HG02623 (cell line): Measurements from ENCODE around the gene KCND3.

ENCODE experiments used
- ATAC-seq: cut with Tn5 transposase; IDR thresholded peaks from one replicate; pipeline ENCODE4 v1.9.1; 2021; ENCODE audit warnings: moderate library complexity; ENCODE audit not compliant: unreplicated experiment

Gene KCND3

DNA sequence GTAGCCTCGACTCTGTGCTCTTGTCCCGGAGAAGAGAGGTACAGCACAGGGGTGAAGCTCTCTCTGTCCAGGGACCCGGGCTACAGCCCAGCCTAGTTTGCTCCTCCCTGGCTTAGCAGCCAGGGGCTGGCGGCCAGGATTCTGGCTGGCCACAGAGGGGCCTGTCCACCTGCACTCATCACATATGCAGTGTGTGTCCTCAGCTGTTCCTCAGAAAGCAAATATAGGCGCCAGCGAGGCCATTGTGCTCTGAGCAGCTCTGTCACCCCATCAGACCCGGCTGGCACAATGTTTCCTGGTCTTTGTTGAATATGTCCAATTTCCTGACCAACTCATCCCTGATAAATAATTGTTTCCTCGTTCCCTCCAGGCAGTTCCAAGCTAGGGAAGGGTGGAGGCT, 28.5 kb downstream of the KCND3 start:
- ATAC-seq = no peak

DNA sequence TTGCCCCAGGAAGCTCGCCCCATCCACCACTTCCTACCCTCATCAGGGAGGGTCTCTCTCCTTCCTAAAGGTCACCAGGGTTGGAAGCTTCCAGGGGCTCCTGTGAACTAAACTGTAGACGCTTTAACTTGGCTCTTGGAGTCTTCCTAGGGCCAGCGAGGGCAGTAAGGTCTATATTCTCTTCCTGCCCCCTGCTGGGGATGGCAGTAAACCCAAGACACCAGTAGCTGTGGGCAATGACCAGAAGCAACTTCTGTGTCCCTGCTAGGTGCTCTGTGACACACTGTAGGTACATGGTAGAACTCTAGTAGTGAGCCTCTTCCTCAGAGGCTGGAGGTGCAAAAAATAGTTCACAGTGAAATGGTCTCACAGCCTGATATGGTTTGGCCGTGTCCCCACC, 30.0 kb downstream of the KCND3 start:
- no peak for ATAC-seq

DNA sequence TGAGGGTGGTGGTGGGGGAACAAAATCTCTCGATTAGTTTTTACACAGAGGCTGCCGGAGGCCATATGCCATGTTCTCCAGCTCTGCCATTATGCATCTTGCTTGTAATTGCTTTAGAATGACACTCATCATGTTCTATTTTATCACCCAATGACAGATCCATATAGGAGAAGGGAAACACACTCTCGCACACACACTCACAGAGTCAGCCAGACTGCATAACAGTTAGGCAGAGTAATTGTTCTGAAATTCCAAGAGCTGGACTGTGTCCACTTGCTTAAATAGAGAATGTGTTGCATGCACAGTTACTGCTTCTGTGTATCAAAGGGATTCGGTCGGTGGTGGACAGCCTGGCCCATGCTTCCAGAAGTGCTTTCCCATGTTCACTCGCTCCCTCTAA, 30.6 kb downstream of the KCND3 start:
- no peak for ATAC-seq

DNA sequence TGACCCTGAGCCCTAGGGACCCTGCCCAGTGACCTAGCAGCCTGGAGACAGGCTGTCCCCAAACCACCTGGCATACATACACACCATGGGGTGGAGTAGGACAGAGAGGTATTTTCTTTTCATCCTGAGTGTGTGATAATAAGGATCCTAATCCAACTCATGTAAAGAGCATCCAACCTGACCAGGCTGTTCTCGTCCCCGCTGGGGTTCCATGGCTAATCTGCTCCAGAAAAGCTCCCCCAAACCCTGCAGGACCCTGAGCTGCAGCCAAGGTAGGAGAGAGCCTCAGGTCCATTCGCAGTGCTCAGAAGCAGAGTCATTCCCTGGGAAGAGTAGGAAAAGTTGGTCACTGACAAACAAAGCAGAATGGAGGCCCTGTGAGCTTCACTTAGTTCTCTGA, 31.4 kb downstream of the KCND3 start:
- ATAC-seq = no peak

DNA sequence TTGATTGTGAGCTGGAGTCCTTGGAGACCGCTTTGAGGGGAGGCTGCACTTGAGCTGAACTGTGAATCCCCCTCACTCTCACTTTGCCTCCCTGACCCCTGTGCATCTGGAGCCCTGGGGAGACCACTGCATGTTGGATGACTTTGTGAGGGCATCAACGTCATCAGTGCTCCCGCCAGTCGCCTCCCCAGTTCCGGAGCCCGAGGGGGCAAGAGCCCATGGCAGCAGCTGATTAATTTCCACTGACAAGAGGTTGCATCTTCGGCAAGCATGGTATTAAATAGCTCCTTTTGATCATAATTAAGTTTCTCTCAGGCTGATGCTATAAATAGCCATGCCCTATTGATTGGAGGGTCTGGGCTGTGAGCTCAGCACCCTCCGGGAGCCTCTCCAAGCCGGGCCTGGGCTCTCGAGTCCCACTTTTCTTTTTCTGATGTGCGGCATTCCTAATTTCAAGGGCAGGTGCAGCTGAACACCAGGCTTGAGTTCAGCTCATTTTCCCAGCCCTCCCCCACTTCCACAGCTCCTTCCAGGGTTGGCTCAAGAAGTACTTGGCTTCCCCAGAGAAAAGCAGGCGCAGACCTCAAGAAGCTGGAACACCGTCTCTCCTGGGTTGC, 33.2 kb downstream of the KCND3 start:
- no peak for ATAC-seq

DNA sequence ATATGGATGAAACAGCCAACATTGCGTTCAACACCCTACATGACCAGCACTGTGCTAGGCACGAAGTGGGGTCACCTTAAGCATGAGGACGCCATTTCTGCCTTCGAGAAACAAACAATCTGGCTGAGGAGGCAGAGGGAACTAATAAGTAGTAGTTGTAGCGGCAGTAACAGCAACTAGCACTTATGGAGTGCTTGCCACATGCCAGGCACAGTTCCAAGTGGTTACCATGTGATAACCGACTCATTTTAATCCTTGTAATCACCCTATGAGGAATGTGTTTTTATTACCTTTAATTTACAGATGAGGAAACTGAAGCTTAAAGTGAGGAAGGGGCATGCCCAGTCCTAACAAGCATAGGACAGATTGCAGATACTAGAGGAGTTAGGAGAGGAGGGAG, 33.7 kb downstream of the KCND3 start:
- ATAC-seq = no peak

DNA sequence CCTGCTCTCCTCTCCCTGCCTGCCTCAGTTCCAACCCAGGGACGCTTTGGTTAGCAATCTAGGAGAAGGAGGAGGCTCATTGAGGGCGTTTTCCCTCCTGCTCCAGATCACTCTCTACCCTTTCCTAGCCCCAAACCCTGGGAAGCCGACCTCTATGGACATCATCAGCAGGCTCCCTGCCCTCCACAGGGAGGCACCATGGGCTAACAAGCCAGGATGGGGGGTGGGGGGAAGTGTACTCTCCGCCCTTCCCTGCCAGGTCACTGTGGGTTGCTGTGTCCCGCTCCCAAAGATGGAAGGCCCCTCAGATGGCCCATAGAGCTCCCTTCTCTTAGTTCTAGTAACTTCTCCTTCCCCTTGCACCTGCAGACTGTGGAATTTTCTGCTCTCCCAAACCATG, 35.7 kb downstream of the KCND3 start:
- ATAC-seq = no peak

DNA sequence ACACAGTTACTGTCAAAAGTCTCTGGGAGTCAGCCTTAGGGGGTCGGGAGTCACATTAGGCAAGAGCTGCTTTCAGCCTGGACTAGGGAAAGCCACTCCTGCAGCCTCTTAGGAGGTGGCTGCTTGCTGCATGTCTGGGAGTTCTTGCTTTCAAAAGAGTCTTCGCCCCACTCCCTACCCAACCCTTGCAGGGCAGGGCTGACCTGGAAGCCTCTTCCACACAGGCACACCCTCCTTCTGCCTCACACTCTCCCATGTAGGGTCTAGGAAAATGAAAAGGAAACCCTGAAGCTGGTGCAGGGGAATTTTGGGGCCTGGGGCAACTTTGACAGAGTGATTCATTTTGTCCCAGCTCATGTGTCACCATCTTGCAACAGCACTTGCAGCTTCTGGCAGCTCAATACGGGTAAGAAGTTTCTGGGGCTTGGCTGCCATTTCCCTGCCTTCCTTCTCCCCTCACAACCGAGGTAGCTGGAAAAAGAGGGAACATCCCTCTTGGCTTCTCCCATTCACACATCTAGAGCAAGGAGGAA, 37.3 kb downstream of the KCND3 start:
- ATAC-seq = no peak

DNA sequence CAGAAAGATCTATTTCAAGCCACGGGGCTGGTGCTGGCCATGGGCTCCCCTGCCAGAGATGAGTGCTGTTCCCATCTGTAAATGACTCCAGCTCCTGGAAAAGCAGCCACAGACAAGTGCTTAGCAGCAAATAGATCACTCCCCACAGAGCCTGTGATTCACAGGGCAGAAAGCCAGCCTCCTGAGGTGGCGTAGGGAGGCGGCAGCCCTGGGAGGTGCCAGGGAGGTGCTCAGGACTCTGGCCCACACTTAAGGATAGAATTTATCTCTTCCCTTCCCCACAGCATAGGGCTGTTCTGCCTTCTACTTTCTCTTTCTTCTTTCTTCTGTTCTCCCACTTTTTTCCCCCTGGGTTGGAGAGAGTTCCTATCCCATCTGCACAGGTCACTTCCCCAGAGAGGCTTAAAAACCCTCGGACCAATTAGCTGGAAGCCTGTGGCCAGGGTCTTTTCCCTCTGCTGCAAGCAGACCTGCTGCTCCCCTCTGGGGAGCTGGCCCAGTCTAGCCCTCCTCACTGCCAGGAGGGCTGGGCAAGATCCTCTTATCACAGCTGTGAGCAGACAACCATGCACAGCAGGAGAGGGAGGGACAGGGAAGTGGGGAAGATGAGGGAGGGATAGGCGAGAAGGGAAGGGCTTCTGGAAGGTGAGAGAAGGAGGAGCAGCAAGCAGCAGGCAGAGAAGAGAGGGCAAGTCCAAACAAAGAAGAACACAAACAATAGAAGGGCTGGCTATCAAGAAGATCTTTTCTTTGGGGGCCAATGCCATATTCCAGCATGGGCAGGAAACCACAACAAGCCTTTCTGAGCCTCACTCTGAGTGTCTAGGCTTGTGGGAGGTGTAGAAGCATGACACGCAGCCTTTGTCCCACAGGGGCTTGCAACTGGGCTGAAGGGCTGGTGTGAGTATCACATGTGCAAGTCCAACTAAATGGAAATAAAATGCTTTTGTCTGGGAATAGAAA, 41.0 kb downstream of the KCND3 start:
- ATAC-seq = no peak

DNA sequence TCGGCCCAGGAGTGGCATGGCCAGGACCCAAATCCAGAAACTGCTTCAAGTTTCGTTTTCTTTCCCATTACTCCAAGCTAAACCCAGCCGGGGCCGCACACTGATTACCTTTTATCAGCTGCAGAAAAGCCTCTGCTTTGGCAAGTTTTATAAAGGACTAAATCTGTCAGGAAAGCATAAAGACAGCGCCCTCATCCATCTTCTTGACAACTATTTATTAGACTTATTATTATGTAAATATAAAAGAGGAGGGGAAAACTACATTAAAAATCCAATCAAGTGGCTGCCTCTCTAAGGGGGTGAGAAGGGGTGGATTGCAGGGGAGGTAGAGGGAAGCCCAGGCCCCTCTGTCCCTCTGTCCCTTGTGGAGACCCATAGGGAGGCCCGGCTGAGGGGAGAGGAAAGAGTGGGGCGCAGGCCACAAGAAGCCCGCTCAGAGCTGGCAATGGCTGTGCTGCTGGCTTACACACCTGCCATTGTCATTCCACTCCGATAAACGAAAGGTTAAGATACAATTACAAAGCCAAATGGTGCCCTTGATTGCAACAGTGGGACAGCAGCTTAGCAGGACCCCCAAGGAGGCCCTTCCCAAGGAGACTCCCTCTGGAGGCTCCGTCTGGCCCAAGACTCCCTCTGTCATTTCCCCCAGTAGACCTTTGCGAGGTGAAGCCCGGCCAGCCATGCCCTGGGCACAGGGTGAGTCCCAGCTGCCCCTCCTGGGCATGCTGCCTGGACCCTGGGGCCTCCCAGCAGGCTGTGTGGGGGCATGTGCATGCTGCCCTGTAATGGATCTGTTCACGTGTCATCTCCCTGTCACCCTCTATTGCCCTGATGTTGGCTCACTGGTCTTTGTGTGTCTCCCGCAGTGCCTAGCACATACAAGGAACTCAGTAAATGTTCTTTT, 45.4 kb downstream of the KCND3 start:
- no peak for ATAC-seq

DNA sequence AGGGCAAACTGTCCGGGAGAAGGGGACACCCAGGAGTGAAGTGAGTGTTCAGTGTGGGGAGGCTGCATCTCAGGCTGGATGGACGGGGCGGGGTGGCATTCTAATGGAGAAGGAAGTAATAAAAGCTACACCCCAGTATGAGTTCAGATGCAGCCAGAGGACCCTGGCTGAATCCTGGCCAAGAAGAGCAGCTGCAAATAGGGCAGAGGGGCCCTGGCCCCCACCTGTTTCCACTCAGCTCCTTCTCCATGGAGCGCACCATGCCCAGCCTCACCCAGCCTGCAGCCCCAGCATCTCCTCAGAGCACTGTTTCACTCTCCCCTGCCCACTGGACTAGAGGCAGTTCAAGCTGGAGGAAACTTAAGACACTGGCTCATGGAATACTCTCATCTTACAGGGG, 46.4 kb downstream of the KCND3 start:
- no peak for ATAC-seq

DNA sequence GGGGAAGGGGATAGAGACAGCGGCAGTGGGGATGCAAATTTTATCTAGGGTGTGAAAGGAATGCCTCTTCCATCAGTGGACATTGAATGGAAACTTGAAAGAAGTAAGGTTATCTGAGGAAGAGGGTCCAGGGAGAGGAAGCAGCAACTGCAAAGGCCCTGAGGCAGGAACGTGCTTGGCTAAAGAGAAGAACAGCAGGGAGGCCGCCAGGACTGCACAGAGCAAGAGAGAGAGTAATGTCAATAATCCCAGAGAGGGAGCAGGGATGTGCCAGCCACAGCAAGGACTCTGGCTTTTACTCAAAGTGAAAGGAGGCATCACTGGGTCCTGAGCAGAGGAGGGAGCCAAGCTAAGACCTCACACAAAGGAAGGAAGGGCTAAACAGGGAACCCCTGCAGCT, 50.9 kb downstream of the KCND3 start:
- no peak for ATAC-seq

DNA sequence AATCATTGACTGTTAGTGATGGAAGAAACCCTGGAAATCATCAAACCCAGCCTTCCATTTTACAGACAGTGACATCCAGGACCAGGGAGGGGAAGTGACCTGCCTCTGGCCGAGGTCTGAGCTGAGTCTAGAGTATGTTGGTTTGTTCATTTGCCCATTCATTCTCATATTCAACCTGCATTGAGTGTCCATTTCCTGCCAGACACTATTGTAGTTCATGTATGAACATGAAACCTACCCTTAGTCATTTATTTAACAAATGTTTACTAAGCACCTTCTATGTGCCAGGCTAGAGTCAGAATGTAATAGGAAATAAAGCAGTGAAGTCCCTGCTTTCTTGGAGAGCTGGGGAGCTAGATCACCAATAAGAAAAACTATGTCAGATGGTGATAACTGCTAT, 51.3 kb downstream of the KCND3 start:
- ATAC-seq = no peak

DNA sequence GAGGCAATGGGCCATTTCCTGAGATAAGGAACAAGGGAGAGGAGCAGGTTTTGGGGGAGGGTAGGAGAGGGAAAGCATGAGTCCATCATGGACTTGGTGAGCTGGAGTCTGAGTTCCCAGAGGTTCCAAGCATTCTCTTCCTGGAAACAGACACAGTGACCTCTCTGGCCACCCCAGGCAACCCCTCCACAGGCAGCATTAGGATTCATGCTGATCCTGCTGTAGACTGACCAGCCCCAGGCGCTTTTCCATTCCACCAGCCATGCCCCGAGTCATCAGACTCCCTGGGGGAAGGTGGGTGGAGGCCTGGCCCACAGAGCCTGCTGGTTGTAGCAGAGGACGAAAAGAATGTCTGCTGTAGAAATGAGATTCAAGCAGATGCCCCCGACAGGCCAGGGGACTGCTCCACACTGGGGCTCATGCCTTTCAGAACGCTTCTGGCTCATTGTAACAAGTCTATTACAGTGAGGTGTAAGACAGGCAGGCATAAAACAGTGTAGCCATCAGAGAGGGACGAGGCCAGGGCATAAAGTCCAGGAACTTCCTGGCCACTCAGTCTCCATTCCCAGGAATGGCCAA, 52.2 kb downstream of the KCND3 start:
- ATAC-seq = no peak

DNA sequence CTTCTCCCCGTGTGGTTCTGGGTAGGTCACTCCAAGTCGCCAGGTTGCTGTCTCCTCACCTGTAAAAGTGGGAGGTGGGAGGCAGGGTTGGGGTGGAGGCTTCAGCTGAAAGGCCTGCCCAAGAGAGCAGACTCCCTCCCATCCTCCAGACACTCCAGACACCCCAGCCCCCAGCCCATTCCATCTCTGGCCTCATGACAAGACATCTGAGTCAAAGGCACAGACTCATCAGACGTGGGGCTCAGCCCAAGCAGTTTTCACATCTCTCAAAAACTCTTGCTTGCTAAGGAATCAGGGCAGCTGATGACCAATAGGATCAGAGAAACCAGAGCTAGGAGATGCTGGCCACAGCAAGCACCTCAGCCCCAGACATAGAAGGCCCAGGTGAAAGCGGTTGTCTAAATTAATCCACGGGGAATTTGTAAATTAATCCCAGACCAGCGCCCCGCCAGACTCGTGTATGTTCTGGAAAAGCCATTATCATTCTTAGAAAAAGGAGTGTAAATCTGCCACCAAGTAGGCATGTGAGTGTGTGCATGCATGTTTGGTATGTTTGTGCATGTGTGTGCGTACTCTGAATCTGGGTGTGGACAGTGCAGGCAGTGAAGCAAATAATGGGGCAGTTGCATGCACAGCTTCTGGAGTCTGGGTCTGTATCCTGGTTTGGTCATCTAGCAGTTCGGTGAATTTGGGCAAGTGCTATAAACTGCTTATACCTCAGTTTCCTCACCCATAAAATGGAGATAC, 55.2 kb downstream of the KCND3 start:
- ATAC-seq = no peak

DNA sequence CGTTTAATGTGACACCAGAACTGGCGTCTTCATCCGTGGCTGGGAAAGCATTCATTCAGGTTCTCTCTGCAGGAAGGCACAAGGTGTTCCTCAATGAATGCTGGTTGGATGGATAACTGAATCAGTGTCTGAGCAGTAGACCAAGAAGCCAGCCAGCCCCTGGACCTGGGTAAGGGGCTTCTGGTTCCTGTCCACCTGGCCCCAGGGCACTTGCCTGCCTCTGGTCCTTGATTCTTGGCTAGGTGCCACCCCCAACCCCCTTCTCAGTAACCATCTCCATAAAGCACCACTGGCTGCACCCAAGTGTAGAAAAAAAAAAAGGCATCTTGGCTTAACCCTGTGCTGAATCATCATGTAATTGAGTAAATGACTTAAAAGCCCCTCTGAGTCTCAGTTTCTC, 59.1 kb downstream of the KCND3 start:
- ATAC-seq = no peak

DNA sequence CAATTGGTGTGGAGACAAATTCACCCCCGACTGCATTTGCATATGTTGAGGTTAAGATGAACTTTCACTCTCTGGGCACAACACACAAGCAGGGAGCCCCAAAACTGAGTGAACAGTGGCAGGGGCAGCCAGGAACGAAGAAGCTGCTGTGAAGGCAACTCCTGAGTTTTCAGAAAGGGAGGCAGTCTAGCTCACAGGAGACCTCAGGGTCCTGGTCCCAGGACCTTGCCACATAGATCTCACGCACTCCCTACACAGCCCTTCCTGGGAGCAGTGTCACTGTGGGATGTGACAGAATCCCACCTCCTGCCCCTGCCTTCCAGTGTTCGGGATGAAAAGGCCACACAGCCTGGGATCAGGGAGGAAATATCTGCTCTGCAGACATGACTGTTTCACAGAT, 60.9 kb downstream of the KCND3 start:
- no peak for ATAC-seq

DNA sequence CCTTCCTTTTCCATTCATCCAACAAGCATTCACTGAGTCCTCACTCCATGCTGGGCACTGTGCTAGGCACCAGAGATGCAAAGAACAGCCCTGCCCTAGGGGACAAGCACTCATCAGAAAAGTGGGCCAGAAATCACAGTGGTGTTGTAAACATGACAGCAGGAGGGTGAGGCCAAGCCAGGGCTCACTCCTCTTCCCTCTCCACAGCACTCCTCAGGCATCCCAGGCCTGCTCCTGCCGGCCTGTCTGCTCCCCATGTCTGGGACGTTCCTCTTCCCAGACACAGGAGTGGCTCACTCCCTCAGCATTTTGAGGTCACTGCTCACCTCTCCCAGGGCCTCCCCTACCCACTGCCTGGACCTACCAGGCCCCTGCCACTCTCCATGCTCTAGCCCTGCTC, 61.8 kb downstream of the KCND3 start:
- ATAC-seq = no peak

DNA sequence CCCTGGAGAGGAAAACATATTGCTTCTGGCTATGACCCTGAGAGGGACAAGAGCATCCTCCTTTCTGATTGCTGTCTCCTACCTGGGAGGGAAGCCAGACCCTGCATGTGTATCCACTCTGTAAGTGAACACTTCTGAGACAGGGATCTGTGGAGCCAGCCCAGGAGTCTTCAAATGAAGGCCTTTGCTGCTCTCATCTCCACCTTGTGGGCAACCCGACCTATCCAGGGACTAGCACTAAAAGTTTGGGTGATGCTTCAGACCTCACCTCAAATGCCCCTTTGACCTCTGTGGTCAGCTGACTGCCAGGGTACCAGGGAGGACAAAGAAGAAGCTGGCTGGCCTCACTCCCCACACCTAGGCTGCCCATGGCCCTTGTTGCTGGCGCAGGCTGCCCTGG, 64.7 kb downstream of the KCND3 start:
- ATAC-seq = no peak

DNA sequence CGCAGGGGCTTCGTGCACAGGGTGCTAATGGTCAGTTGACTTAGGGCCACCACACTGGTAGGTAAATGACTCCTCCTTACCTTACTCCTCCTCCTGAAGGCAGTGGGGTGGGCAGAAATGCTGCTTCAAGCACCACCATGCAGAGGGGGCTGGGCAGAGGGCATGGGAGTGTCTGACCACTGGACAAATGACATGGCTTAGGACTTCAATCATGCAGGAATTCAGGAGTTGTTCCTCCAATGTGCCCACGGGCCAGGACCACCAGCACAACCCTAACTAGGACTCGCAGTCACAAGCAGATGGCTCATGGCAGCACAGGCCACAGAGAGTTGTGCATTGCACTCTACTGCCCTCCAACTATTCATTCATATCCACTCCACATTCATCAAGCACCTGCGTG, 65.7 kb downstream of the KCND3 start:
- ATAC-seq = no peak
